22Rv1 (cell line): ENCODE measurements around the gene DPP6.

Experiments
- H3K27ac ChIP-seq: fragments of 450-650 bp; 2 replicates; pipeline ENCODE4 v1.5.1; 2017
- ZFX ChIP-seq: fragments of 450-650 bp; IDR thresholded peaks from 2 replicates; pipeline ENCODE4 v1.6.1; 2017; ENCODE audit warnings: antibody characterized with exemption, borderline replicate concordance
- TF ChIP-seq, protein P1 (sequence below): fragments of 450-650 bp; IDR thresholded peaks from 2 replicates; pipeline ENCODE4 v1.5.1; 2017; ENCODE audit warnings: mild to moderate bottlenecking

The DPP6 gene

DNA sequence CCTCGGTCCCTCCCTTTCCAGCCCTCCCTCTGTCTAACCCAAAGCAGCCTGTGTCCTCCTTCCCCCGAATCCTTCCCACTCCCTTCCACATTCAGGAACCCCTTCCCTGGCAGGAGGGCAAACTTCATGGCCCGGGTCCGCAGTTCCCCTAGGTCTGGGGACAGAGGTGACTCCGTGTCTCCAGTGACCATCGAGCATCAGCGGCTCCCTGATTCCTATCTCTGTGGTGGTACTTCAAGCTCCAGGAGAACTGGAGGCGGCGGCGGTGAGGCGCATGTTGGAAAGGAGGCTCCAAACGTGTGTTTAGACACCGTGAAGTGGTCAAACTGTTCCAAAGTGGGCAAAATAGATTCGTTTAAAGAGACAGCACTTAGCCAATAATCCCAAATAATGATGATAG, 802.6 kb downstream of the DPP6 start:
- no peak overlapping the region for H3K27ac ChIP-seq
- TF ChIP-seq, protein P1, sequence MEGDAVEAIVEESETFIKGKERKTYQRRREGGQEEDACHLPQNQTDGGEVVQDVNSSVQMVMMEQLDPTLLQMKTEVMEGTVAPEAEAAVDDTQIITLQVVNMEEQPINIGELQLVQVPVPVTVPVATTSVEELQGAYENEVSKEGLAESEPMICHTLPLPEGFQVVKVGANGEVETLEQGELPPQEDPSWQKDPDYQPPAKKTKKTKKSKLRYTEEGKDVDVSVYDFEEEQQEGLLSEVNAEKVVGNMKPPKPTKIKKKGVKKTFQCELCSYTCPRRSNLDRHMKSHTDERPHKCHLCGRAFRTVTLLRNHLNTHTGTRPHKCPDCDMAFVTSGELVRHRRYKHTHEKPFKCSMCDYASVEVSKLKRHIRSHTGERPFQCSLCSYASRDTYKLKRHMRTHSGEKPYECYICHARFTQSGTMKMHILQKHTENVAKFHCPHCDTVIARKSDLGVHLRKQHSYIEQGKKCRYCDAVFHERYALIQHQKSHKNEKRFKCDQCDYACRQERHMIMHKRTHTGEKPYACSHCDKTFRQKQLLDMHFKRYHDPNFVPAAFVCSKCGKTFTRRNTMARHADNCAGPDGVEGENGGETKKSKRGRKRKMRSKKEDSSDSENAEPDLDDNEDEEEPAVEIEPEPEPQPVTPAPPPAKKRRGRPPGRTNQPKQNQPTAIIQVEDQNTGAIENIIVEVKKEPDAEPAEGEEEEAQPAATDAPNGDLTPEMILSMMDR, result no peak
- no peak for TF ChIP-seq ZFX

DNA sequence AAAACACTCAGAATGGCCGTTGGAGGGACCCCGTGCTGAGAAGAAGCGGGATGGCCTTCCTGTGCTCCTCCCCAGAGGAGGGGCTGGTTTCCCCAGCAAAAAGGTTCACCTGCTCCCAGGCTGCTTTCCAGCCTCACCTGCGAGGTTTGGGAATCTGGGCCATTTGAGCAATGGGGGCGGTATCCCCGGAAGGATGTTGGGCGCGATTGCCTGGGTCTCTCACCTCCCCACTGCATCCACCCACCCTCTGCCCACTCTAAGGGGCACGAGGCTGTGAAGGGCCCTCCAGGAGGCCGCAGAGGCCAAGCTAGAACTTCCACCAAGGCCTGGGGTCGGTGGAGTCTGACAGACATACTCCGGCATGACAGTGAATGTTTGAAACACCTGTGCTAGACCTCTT, 803.2 kb downstream of the DPP6 start:
- H3K27ac ChIP-seq, result no peak overlapping the region
- TF ChIP-seq ZFX, result no peak
- TF ChIP-seq, protein P1, result no peak

DNA sequence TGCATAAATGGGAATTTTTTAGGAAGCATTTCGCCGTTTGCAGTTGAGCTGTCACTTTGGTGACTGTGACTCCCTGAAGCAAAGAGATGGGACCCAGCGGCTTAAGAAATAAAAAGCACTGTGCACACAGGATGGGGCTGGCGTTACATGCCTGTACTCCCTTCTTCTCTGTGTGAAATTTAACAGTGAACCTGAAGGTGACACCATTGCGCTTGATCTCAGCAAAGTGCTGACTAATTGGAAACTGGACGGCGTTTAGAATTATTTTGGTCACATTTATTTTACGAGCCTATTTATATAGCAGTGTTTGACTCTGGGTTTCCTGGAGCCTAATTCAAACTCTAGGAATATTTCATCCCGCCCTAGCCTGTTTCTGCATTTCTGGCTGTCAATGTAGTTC, 804.5 kb downstream of the DPP6 start:
- no peak overlapping the region for H3K27ac ChIP-seq
- TF ChIP-seq, protein P1, result no peak
- TF ChIP-seq ZFX, result no peak

DNA sequence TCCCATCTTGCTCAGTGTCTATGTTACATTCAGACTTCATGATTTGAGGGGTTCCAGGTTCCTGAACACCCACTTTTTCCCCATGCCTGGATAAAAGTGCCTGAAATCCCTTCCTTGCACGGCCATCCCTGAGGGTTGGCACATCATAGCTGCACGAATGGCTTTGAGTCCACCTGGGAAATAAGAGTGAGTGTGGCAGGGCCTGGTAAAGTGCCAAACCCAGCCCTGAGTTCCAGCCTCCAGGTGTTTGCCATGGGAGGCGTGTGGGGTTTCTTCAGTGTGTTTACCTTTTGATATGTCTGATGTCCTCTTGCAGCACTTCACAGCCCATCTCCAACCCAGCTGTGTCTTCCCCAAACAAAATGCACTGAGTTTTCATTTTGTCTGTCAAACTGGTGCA, 805.0 kb downstream of the DPP6 start:
- no peak overlapping the region for H3K27ac ChIP-seq

DNA sequence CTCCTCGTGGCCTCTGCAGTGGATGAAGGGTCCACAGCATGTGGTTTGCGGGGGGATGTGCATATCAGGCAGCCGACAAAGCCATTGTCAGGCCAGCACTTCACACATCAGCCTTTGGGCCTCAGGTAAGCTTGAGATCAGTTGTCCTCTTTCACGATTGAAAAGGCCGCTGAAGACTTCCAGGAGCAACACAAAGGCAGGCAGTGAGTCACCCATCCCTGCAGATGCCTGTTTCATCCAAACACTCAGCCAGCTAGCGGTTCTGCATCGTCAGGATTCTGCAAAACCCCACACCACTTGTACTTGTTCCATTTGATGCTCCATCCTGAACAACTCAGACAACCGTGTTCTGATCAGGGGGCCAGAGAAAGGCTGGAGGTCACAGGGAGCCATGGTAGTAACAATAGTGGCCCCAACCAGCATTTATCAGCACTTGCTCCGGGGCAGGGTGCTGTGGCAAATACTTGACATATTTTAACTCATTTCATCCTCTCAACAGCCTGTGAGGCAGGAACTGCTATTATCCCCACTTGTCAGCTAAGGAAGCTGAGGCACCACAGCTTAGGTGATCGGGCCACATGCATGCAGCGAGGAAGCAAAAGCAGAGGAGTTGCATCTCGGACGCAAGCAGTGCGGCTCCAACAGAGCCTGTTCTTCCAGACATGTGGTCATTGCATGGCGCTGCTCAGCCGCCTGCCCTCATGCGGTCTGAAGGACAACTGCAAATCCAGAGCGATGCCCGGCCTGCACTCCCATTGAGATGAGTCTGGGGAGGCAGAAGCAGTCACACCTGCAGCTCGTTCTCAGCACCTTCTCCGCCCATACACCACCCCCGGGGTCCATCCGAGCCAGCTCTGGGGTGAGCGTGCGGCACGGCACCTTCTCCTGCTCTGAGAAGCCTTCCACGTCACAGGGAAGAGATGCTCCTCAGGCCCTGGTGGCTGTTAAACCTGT, 805.8 kb downstream of the DPP6 start:
- TF ChIP-seq, protein P1, result peak; percentile 65
- no peak for TF ChIP-seq ZFX
- H3K27ac ChIP-seq, result no peak overlapping the region

More for the DNA sequence above, 805.0 kb downstream of the DPP6 start:
- no peak for TF ChIP-seq ZFX
- TF ChIP-seq, protein P1, result no peak

DNA sequence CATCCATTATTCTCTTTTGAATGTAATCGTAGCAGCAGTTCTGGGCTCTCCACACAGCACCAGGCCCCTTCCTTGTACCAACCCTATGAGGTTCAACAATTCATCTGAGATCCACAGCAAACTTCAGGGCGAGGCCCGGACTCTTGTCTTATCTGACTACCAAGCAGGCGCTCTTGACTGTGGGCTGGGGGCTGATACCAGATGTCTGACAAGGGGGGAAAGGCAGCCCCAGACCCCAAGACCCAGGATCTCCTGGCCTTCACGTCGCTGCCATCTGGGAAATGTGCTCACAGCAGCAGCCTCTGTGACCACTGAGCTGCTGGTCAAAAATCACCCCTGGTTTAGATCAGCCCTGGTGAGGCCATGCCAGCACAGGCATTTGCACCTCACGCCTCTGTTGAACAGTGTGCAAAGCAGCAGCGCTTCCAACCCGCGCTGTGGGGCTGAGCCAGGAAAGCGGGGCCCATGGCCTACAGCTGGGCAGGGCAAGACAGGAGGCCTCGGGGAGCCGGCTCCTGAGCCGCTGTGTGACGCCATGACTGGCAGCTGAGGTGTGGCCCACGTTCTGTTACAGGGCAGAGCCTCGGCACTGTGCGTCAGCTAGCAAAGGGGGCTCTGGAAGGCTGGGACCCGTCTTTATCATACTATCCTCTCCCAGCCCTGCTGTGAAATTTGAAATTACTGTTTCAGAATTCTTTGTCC, 806.8 kb downstream of the DPP6 start:
- no peak overlapping the region for H3K27ac ChIP-seq
- no peak for TF ChIP-seq ZFX
- TF ChIP-seq, protein P1, result no peak
